ENCODE results near the gene C1orf52. TPM values are rescaled to one million over a fixed set of nuclear protein-coding genes. Genes with fewer than 3 reads are reported as not detected.

Gene C1orf52
- total and polyA plus RNA-seq, 9 of the 15 experiments (the other 6 are each of a cell fraction or from before 2014, with no cell fraction given) = 17.0 to 38.5 (median 33.0) TPM

- TF ChIP-seq PURB (CRISPR knock-in tag; IDR thresholded peaks at IDR 0.05; ENCODE audit: low read depth) (no peak), ZFP1 (CRISPR knock-in tag; IDR thresholded peaks at IDR 0.05) (no peak; the same call in 1 of the 2 replicates), EP400 (IDR thresholded peaks at IDR 0.05) (no peak), XRCC4 (IDR thresholded peaks at IDR 0.05; ENCODE audit: extremely low read depth, insufficient read depth, insufficient read length) (no peak), ZNF354B (CRISPR knock-in tag; IDR thresholded peaks at IDR 0.05) (no peak), BACH1 (tag; IDR thresholded peaks at IDR 0.05) (peak; percentile 84), MAX (CRISPR knock-in tag; IDR thresholded peaks at IDR 0.05) (no peak), NFIC (IDR thresholded peaks at IDR 0.05) (peak; percentile 45; the same call in 1 of the 2 replicates), RBM34 (IDR thresholded peaks at IDR 0.05; ENCODE audit: borderline replicate concordance, insufficient read depth, low read length) (no peak), EP300 (IDR thresholded peaks at IDR 0.05; ENCODE audit: low read length) (no peak), KDM2B (CRISPR knock-in tag; IDR thresholded peaks at IDR 0.05) (no peak), NFRKB (IDR thresholded peaks at IDR 0.05; ENCODE audit: low read depth) (no peak), DACH1 (IDR thresholded peaks at IDR 0.05; ENCODE audit: partially characterized antibody) (no peak), CTCFL (IDR thresholded peaks at IDR 0.05; ENCODE audit: borderline replicate concordance, insufficient read depth, low read depth, low read length, poor library complexity, severe bottlenecking) (no peak), HOMEZ (CRISPR knock-in tag; IDR thresholded peaks at IDR 0.05) (peak; percentile 57; the same call in 1 of the 2 replicates), SP2 (IDR thresholded peaks at IDR 0.05; ENCODE audit: extremely low read depth, low read depth, low read length, poor library complexity, severe bottlenecking) (no peak), ZNF77 (CRISPR knock-in tag; IDR thresholded peaks at IDR 0.05) (no peak), FOS (IDR thresholded peaks at IDR 0.05; ENCODE audit: extremely low read depth, insufficient read length) (no peak), PYGO2 (tag; IDR thresholded peaks at IDR 0.05) (peak; percentile 88), SNIP1 (IDR thresholded peaks at IDR 0.05; ENCODE audit: low read depth) (no peak)
- TF ChIP-seq, protein P1, sequence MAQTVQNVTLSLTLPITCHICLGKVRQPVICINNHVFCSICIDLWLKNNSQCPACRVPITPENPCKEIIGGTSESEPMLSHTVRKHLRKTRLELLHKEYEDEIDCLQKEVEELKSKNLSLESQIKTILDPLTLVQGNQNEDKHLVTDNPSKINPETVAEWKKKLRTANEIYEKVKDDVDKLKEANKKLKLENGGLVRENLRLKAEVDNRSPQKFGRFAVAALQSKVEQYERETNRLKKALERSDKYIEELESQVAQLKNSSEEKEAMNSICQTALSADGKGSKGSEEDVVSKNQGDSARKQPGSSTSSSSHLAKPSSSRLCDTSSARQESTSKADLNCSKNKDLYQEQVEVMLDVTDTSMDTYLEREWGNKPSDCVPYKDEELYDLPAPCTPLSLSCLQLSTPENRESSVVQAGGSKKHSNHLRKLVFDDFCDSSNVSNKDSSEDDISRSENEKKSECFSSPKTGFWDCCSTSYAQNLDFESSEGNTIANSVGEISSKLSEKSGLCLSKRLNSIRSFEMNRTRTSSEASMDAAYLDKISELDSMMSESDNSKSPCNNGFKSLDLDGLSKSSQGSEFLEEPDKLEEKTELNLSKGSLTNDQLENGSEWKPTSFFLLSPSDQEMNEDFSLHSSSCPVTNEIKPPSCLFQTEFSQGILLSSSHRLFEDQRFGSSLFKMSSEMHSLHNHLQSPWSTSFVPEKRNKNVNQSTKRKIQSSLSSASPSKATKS (CRISPR knock-in tag; IDR thresholded peaks at IDR 0.05) = no peak
- TF ChIP-seq, protein P2, sequence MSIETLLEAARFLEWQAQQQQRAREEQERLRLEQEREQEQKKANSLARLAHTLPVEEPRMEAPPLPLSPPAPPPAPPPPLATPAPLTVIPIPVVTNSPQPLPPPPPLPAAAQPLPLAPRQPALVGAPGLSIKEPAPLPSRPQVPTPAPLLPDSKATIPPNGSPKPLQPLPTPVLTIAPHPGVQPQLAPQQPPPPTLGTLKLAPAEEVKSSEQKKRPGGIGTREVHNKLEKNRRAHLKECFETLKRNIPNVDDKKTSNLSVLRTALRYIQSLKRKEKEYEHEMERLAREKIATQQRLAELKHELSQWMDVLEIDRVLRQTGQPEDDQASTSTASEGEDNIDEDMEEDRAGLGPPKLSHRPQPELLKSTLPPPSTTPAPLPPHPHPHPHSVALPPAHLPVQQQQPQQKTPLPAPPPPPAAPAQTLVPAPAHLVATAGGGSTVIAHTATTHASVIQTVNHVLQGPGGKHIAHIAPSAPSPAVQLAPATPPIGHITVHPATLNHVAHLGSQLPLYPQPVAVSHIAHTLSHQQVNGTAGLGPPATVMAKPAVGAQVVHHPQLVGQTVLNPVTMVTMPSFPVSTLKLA (conservative IDR thresholded peaks at IDR 0.05) = no peak
Measured at GRCh38 chr1:85279458-85280080, 20.1 kb upstream of the C1orf52 start (continued).
